HG03460 (cell line): ENCODE results near the gene MAST3.
"Not testable (repeated sequence)": the region's sequence is repeated elsewhere in the genome, so short reads cannot be mapped to it uniquely, and the experiment has no call there.

Source experiments
- ATAC-seq: cut with Tn5 transposase; IDR thresholded peaks from one replicate; pipeline ENCODE4 v1.9.1; 2021; ENCODE audit not compliant: unreplicated experiment

MAST3 gene

DNA sequence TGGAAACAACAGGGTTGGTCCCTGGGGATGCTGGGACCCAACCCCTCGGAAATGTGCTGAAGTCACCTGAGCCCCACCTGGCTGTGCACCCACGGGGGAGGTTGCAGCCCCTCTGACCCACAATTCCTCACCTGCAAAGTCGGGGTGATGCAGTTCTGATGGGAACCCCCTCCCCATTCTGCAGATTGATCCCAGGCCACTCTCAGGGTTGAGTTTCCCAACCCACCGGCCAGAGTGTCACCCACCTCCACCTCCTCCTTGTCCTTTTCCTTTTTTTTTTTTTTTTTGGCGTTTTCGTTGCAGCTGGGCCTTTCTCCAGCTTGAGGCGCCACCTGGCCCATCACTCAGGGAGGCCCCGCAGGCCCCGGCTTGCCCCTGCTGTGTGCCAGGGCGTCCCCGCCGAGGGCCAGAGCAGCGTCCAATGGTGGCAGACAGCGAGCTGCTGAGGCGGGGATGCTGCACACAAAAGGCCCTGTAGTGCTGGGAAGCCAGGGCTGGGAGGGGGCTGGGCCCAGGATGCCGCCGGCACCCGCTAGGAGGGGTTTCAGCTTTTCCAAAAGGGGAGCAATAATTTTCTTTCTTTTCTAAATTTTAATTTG lies 60.0 kb downstream of the MAST3 start:
- ATAC-seq = no peak

DNA sequence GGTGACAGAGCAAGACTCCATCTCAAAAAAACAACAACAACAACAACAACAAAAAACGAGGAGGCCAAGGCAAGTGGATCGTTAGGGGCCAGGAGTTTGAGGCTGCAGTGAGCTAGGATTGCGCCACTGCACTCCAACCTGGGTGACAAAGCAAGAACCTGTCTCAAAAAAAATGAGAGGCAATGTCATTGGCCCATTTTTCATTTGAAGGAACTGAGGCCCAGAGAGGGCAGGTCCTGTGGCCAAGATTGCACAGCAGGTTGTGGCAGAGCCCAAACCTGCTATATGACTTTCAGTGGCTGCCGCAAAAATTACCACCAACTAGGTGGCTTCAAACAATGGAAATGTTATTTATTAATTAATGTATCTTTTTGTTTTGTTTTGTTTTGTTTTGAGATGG lies 60.9 kb downstream of the MAST3 start:
- no peak for ATAC-seq

- ATAC-seq = not testable (repeated sequence)
These were observed 61.6 kb downstream of the MAST3 start for GRCh38 chr19:18159059-18159616.

GRCh38 chr19:18159810-18160209 lies 62.2 kb downstream of the MAST3 start:
- no peak for ATAC-seq

DNA sequence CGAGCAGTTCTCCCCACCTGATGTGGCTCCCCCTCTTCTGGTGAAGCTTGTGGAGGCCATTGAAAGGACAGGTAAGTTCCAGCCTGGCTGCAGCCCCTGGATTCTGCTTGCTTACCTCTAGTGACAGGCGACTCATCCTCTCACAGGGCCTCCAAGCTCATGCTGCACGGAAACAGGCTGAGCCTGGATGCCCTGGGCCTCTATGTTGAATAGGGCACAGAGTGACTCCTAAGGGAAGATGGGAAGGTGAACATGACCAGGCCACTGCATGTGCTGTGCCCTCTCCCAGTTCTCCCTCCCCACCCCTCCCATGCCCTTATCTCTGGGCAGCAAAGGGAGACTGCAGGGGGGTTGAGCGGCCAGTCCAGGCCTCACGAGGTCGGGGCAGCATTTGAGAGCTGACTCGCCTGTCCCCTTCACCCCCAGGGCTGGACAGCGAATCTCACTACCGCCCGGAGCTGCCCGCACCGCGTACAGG lies 63.0 kb downstream of the MAST3 start:
- no peak for ATAC-seq

- no peak for ATAC-seq
These were observed 63.5 kb downstream of the MAST3 start for GRCh38 chr19:18160971-18161635.

DNA sequence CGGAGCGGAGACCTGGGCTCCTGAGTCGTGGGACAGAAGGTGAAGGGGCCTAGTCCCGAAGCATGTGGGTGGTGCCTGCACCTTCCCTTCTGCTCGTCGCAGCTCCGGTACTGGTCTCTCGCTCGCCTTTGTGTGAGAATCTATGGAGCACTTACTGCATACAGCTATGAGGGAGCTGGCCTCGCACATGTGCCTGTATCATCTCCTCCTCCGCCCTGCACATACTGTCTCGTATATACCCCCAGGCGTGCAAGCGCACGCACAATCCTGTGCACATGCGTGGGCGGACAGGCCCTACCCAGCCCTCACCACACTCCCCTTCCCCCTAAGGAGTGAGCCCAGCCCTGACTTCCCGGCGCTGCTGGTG lies 64.0 kb downstream of the MAST3 start:
- no peak for ATAC-seq

GRCh38 chr19:18164072-18164471 lies 66.5 kb downstream of the MAST3 start:
- ATAC-seq = no peak

DNA sequence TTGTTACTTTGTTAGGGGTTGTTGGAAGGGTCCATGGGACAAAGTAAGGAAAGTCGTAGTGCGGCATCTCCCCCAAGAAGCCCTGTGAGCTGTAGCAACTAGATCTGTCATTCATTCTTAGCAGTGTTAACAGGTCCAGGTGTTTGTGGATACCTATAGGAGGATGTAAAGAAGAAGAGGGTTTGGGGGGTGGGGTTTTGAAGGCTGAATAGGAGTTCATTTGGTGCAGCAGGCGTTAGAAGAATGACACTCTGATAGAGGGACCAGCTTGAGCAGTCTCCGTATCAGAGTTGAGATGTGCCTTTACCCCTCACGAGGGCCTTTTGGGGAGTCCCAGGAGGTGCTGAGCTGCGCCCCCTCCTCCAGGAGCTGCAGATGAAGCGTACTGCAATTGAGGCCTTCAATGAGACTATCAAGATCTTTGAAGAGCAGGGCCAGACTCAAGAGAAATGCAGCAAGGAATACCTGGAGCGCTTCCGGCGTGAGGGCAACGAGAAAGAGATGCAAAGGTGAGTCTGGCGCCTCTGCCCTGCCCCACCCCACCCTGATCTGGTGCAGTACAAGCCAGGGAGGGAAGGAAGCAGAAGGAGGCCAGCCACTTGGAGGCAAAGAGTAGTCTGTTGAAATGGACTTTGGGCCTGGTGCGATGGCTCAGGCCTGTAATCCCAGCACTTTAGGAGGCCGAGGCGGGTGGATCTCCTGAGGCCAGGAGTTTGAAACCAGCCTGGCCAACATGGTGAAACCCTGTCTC lies 68.4 kb downstream of the MAST3 start:
- no peak for ATAC-seq

- no peak for ATAC-seq
These were observed 69.4 kb downstream of the MAST3 start for GRCh38 chr19:18167011-18167410.

- no peak for ATAC-seq
These were observed 70.5 kb downstream of the MAST3 start for GRCh38 chr19:18167975-18168645.

DNA sequence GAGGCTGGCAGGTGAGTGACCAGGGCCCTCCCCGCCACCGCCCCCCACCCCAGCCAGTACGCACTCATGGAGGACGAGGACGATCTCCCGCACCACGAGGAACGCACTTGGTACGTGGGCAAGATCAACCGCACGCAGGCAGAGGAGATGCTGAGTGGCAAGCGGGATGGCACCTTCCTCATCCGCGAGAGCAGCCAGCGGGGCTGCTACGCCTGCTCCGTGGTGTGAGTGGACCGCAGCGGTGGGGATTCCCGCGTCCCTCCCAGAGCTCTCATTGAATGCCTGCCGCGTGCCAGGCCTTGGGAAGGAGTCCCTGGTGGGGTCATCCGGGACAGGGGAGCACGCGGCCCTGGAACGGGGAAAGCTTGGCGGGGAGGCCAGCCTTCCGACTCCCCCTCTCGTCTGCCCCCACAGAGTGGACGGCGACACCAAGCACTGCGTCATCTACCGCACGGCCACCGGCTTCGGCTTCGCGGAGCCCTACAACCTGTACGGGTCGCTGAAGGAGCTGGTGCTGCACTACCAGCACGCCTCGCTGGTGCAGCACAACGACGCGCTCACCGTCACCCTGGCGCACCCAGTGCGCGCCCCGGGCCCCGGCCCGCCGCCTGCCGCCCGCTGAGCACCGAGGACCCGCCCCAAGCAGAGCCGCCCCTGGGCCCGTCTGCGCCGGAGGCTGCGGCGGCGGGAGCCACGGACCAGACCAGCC lies 71.2 kb downstream of the MAST3 start:
- ATAC-seq = no peak

DNA sequence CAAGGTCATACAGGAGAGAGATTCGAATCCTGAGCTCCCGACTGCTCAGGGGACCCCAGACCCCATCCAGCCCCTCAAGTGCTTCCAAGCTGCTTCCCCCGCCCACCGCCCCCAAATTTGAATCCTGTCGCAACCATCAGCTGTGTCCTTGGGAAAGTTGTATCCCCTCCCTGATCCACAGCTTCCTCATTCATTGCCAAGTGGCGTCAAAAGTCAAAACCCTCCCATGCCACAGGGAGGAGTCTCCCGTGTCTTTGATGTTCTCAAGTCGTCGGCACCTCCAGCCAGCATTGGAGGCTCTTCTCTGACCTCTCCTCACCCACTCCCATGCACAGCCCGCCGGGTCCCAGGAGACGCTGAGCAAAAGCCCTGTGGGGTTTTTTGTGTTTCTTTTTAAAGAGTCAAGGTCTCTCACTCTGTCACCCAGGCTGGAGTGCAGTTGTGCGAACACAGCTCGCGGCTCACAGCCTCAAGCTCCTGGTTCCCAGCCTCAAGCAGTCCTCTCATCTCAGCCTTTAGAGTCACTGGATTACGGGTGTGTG lies 73.2 kb downstream of the MAST3 start:
- ATAC-seq = peak; percentile 28

- ATAC-seq = no peak
These were observed 74.2 kb downstream of the MAST3 start for GRCh38 chr19:18171605-18172327.

DNA sequence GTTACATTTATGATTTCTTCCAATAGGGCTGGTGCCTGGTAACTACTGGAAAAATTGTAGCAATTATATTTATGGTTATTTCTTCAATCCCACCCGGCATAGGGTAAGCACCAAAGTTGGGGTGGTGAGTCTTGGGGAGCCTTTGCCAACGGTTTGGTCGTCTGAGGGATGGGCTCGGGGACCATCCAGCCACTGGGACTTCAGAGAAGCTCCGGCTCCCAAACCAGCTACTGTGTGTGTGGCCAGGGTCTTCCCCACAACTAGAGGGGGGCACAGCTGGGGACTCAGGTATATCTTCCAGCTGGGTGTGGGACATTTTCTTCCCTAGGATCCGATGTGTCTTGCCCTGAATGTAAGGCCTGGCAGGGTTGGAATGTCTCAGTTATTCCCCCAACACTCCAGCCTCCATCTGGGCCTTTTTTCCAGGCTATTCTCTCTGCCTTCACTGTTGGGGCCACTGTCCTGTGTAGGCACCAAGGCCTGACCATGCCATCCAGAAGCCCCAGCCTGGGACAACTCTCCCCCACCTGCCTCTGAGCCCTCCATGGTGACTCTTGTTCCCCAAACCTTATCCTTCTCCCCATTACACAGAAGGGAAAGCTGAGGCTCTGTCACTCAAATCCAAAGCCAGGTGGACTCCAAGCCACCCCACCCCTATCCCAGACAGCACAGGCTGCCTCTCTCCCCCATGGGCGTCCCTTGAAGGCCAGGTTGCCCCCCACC lies 74.9 kb downstream of the MAST3 start:
- ATAC-seq = no peak

GRCh38 chr19:18173054-18173571 lies 75.5 kb downstream of the MAST3 start:
- no peak for ATAC-seq

- peak; percentile 40 for ATAC-seq
These were observed 76.2 kb downstream of the MAST3 start, which contains the start of gene IFI30 for GRCh38 chr19:18173572-18174288. TSS of gene IFI30 (plus strand) at chr19:18173813. CDS start at chr19:18173842, 29 bp downstream.

- ATAC-seq = no peak
These were observed 77.4 kb downstream of the MAST3 start for GRCh38 chr19:18174983-18175382.
